ENCODE measurements around the gene MTMR12.

Gene MTMR12

GRCh38 chr5:32282633-32283032 lies 30.1 kb downstream of the MTMR12 start:
- TF ChIP-seq USF1 (IDR thresholded peaks at IDR 0.05) (no peak), RAD21 (IDR thresholded peaks at IDR 0.05; ENCODE audit: low read depth) (no peak), EP300 (IDR thresholded peaks at IDR 0.05; ENCODE audit: borderline replicate concordance) (no peak), MAX (IDR thresholded peaks at IDR 0.05) (no peak), REST (IDR thresholded peaks at IDR 0.05; ENCODE audit: low read depth) (no peak), TEAD4 (IDR thresholded peaks at IDR 0.05) (no peak), EGR1 (IDR thresholded peaks at IDR 0.05) (no peak)

GRCh38 chr5:32280656-32281081 lies 32.1 kb downstream of the MTMR12 start:
- no peak for TF ChIP-seq CREB1 (IDR thresholded peaks at IDR 0.05; ENCODE audit: low read depth)
- no peak for TF ChIP-seq MAX (IDR thresholded peaks at IDR 0.05)
- no peak for TF ChIP-seq NFIC (IDR thresholded peaks at IDR 0.05)
- TF ChIP-seq RAD21 (IDR thresholded peaks at IDR 0.05; ENCODE audit: low read depth): no peak
- TF ChIP-seq EP300 (IDR thresholded peaks at IDR 0.05; ENCODE audit: borderline replicate concordance): no peak
- TF ChIP-seq EGR1 (IDR thresholded peaks at IDR 0.05): no peak
- no peak for TF ChIP-seq USF1 (IDR thresholded peaks at IDR 0.05)
- TF ChIP-seq ZBTB7A (IDR thresholded peaks at IDR 0.05; ENCODE audit: low read depth): no peak
- TF ChIP-seq REST (IDR thresholded peaks at IDR 0.05; ENCODE audit: low read depth): no peak
- TF ChIP-seq TEAD4 (IDR thresholded peaks at IDR 0.05): no peak
- no peak for TF ChIP-seq TAF1 (IDR thresholded peaks at IDR 0.05; ENCODE audit: low read depth)
- no peak for TF ChIP-seq CEBPB (IDR thresholded peaks at IDR 0.05)
- no peak for TF ChIP-seq TCF12 (IDR thresholded peaks at IDR 0.05; ENCODE audit: low read depth)
- no peak for TF ChIP-seq FOXM1 (IDR thresholded peaks at IDR 0.05; ENCODE audit: borderline replicate concordance, low read depth)
- TF ChIP-seq YY1 (IDR thresholded peaks at IDR 0.05; ENCODE audit: low read depth): no peak

- no peak for TF ChIP-seq CEBPB (IDR thresholded peaks at IDR 0.05)
- TF ChIP-seq TEAD4 (IDR thresholded peaks at IDR 0.05): no peak
- TF ChIP-seq FOXM1 (IDR thresholded peaks at IDR 0.05; ENCODE audit: borderline replicate concordance, low read depth): no peak
- TF ChIP-seq RAD21 (IDR thresholded peaks at IDR 0.05; ENCODE audit: low read depth): no peak
- no peak for TF ChIP-seq REST (IDR thresholded peaks at IDR 0.05; ENCODE audit: low read depth)
- no peak for TF ChIP-seq EGR1 (IDR thresholded peaks at IDR 0.05)
- TF ChIP-seq NFIC (IDR thresholded peaks at IDR 0.05): no peak
- TF ChIP-seq YY1 (IDR thresholded peaks at IDR 0.05; ENCODE audit: low read depth): no peak
These were observed 33.0 kb downstream of the MTMR12 start for GRCh38 chr5:32279786-32280185.

- no peak for TF ChIP-seq ZBTB7A (IDR thresholded peaks at IDR 0.05; ENCODE audit: low read depth)
- TF ChIP-seq MAX (IDR thresholded peaks at IDR 0.05): no peak
- TF ChIP-seq RAD21 (IDR thresholded peaks at IDR 0.05; ENCODE audit: low read depth): no peak
- no peak for TF ChIP-seq EP300 (IDR thresholded peaks at IDR 0.05; ENCODE audit: borderline replicate concordance)
- TF ChIP-seq YY1 (IDR thresholded peaks at IDR 0.05; ENCODE audit: low read depth): no peak
- TF ChIP-seq USF1 (IDR thresholded peaks at IDR 0.05): no peak
- no peak for TF ChIP-seq REST (IDR thresholded peaks at IDR 0.05; ENCODE audit: low read depth)
These were observed 33.5 kb downstream of the MTMR12 start for GRCh38 chr5:32279223-32279622.

Data from Ishikawa (cell line).